Measurements from ENCODE around the gene COG1.

The COG1 gene

DNA sequence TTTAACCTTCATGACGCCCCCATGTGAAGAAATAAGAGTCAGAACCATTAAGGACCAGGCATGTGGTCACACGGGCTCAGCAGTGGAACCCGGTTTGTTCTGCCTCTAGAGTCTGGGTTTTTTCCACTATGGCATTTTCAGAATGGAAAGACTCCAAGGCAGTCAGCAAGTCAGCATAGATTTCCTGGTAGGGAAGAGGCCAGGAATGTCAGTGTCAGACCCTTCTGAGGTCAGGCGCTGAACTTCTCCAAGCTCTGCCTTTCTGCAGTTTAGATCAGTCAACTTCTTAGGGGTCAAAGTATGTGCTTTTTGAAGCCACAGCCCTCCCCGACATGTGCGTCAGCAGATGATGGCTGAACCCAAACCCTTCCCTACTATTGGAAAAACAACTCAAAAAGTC, 24.2 kb upstream of the COG1 start:
- no peak for DNase-seq (ENCODE audit: low read depth in 2 of 2)

DNA sequence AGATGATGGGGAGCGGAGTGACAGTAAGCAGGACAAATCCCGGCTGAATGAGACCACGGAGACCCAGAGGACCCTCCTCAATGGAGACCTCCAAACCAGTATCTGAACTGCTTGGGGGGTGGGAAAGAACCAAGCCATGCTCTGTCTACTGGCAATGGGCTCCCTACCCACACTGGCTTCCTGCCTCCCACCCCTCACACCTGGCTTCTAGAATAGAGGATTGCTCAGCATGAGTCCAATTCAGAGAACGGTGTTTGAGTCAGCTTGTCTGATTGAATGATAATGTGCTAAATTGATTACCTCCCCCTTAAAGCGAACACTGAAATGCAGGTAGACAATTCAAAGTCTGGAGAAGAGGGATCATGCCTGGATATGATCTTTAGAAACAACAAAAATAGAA, 22.5 kb upstream of the COG1 start:
- no peak for DNase-seq (ENCODE audit: low read depth in 2 of 2)

DNA sequence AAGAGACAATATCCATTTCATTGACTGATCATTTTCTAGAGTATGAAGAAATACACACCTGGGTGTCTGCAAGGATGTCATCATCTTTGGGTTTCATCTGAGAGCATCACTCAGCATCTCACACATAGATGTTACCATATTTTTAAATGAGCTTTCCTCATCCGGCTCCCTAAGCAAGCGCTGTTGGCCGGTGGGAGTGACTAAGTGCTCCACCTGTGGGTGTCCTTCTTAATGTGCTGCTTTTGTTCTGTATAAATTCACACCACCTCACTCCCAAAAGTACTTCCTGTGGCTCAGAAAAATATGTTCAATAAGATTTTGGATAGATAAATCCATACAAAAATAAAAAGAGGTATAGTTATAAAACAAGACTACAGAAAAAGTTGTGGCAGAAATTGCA, 20.6 kb upstream of the COG1 start:
- no peak for DNase-seq (ENCODE audit: low read depth in 2 of 2)

DNA sequence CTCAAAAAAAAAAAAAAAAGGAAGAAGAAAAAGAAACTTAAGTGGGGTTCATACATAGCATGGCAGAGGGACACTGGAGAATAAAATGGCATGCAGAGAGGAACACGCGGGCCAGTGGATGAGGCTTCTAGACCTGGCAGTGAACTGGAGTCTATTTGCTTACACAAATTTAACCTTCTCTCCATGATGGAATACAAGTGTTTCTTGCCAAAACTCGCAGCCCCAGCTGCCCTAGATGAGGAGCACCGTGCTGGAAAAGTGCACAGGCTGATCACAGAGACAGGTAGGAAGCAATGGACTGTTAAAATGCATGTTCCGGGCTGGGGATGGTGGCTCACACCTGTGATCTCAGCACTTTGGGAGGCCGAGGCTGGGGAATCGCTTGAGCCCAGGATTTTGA, 18.7 kb upstream of the COG1 start:
- DNase-seq (ENCODE audit: low read depth in 2 of 2): no peak

DNA sequence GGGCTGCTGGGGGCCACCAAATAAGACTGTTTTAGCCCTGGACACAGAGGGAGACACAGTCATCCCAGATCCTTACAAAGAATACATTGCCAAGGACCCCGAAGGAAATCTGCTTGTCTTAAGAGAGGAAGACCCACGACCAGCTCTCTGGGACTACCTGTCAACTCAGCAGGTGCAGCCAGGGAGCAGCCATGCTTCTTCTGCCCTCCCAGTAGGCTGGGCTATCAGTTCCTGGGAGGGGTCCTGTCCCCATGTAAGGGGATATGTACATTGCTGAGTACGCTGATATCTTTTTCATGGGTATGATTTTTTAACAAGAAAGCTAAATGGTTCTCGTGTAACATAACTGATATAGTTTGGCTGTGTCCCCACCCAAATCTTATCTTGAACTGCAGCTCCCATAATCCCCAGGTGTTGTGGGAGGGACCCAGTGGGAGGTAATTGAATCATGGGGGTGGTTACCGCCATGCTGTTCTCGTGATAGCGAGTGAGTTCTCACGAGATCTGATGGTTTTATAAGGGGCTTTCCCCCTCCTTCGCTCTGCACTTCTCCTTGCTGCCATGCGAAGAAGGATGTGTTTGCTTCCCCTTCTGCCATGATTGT, 16.8 kb upstream of the COG1 start:
- DNase-seq (ENCODE audit: low read depth in 2 of 2): no peak

DNA sequence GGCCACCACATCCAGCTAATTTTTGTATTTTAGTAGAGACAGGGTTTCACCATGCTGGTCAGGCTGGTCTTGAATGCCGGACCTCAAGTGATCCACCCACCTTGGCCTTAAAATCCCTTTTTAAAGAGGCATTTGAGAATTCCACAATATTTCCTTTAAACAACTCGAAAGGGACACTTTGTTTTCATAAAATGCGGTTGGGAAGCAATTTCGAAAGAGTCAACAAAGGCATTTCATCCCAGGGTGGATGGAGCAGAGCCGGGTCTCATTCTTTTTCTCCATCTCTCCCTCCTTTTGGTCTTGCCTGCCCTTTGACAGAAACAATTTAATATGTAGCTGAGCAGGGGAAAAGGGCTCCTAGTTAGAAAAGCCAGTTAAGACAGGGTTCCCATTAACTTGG, 13.5 kb upstream of the COG1 start:
- DNase-seq (ENCODE audit: low read depth in 2 of 2): no peak

DNA sequence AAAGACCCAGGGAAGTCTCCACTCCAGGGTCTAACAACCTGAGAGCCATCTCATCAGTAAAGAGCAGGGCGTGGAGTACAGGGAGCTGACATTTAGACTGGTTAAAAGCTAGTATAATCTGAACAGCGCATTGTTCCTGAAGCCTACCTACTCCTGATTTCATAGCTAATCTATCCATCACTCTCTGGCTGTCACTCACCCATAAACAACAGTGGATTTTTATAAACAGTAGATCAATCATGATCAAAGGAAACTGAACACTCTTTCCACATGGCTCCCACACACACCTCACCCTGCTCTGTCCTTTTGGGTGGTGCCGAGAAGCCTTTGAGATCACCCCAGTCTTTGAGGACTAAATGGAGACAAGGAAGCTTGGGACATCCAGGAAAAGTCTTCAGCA, 13.0 kb upstream of the COG1 start:
- no peak for DNase-seq (ENCODE audit: low read depth in 2 of 2)

DNA sequence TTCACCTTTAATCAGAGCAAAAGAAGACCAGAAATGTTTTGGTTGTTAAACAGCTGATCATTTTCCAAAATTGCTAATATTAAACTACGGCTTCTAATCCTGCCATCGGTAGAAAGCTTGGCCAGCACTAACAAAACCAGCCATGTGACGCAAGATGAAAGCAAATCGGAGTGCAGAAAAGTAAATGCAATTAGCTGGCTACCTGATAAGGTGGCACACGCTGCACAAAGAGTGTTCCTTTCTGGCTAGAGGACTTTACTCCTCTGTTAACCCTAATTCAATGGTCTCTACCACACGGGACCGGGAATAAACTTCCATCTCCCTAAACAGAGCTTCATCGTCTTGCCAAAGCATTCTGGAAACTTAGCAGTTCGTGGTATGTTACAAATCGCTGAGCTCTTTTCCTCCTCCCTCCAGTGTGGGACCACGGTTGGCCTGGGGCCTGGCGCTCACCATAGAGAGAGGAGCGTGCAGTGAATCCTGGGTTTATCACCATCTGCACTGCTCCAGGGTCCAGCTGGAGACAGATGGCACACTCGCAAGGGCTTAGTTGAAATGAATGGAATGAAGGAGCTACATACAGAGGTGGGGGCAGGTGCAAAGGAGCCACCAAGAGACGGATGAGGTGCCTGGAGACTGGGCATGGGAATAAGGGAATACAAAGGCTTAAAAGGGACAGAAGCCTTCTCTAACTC, 10.1 kb upstream of the COG1 start:
- no peak for DNase-seq (ENCODE audit: low read depth in 2 of 2)

DNA sequence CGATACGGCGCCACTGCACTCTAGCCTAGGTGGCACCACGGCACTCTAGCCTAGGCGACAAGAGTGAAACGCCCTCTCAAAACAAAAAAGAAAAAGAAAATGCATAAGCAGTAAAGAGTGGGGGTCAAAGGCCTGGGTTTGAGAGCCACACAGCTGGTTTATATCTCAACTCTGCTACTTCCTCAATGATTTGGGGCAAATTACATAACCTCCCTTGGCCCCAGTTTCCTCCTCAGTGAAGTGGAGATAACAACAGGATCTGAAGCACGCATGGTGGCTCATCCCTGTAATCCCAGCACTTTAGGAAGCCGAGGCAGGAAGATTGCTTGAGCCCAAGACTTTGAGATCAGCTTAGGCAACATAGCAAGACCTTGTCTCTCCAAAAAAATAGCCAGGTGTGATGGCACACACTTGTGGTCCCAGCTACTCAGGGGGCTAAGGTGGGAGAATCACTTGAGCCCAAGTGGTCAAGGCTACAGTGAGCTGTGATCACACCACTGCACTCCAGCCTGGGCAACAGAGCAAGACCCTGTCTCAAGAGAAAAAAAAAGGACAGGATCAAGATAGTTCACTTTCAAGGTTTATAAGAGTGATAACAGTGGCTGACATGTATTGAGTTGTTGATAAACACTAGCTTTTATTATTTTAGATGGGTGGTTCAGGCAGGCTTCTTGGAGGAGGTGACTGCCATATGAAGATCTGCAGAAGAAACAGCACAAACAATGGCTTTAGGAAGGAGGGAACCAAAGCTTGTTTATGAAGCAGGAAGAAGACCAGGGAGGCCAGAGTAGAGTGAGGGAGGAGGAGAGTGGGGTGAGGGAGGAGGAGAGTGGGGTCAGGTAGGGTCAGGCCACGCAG, 8.5 kb upstream of the COG1 start:
- DNase-seq (ENCODE audit: low read depth in 2 of 2): no peak

DNA sequence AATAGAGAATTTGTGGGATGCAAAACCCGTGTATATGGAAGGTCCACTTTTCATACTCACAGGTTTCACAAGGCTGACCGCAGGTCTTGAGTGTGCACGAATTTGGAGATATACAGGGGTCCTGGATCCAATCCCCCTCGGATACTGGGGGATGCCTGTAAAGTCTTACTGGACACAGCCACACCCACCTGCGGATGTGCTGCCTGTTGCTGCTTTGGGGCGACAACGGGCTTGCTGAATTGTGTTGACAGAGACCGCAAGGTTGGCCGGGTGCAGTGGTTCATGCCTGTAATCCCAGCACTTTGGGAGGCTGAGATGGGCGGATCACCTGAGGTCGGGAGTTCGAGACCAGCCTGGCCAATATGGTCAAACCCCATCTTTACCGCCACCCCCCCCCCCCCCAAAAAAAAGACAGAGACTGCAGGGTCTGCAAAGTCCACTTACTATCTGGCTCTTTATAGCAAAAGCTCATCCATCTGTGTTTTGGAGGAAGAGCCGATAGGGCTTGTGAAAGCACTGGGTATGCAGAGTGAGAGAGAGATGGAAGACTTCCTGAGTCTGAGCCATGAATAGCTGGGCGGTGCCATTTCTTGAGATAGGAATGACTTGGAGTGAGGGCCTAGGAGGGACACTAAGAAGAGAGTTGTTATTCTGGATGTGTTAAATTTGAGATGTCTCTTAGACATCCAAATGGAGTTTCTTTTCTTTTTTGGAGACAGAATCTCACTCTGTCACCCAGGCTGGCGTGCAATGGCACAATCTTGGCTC, 6.4 kb upstream of the COG1 start:
- no peak for DNase-seq (ENCODE audit: low read depth in 2 of 2)

DNA sequence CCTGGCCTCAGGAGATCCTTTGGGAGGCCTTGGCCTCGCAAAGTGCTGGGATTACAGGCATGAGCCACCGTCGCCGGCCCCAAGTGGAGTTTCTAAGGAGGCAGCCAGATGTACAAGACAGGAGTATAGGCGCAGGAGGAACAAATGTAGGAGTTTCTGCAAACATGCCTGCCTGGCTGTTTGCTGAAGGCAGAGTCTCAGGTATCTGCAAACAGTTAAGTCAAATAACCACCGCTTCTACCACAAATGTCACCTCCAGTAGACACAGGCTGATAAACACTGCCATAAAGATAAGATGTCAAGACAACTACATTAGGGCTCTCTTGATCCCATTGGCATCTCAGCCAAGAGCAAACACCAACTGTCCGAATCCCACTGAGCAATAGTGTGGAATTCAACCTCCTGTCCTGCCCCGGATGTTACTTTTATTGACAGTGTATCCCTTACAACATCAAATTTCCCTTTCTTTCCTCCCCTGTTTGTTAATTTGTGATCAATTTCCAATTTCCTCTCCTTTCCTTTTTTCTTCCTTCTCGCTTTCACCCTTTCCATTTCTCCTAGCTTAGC, 5.6 kb upstream of the COG1 start:
- no peak for DNase-seq (ENCODE audit: low read depth in 2 of 2)

DNA sequence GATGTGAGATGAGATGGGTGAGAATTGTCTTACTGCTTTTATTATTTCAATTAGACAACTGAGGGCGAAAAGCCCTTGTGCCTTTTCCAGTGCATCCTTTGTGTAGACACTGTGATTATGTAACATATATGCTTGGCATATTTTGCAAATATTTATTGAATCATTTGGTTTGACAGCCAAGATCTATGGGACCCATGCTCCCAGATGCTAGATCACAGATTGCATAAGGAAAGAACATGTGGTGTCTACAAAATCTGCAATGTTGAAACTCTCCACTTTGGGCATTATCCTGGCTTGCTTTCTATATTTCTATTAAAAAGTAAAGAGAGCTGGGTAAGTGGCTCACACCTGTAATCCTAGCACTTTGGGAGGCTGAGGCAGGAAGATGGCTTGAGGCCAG, 4.8 kb upstream of the COG1 start:
- no peak for DNase-seq (ENCODE audit: low read depth in 2 of 2)

DNA sequence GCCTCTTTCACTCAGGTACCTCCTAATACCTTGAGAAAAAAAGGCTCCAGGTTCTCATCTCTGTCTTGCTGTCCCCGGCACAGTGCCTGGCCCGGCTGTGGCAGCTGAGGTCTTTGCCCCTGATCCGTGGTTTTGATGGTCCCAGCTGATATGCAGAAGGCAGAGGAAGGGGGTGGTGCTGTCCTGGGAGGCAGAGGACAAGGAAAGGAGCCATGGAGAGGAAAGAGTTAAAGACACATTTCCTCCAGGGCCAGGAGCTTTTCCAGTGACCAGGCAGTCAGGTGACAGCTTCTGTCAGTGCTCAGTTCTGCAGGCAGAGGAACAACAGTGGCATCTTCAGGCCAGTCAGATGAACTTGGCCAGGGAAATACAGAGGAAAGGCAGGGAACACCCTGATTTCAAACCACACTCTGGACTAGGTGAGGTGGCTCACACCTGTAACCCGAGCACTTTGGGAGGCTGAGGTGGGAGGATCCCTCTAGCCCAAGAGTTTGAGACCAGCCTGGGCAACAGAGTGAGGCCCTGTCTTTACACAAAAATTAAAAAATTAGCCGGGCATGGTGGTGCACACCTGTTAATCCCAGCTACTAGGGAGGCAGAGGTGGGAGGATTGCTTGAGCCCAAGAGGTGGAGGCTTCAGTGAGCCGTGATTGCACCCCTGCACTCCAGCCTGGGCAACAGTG, 3.3 kb upstream of the COG1 start:
- no peak for DNase-seq (ENCODE audit: low read depth in 2 of 2)

DNA sequence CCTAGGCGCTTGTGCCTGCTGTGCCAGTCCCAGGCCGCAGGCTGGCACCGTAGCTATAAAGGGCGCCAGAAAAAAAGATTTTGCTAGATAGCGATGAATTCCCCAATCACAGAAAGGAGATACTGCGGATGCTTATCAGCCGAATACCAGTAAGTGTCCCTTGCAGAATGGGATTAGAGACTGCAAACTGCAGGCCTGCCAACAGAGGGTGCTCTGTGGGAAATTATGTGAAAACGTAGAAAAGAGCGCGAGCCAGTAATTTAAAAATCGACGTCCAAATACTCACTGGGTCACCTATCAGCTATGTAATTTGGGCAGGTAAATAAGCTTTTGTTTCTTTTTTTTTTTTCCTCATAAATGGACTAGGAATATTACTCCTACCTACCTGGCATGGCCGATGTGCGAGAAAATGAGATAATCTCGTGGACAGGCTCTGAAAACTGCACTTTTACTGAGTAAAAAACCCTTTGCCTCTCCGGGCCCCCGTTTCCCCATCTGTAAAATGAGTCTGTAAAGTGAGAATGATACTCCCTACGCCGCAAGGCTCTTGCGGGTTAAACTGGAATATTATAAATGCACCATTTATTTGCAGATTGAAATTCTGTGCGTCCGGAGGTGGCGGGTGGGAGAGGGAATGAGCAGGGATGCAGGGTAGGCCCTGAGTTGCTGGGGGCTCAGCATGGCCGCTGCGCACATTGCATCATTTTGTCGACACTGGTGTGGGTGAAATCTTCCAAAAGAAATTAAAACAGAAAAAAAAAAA, 1.2 kb upstream of the COG1 start:
- peak; percentile 18 to 55 for DNase-seq (ENCODE audit: low read depth in 2 of 2)

DNA sequence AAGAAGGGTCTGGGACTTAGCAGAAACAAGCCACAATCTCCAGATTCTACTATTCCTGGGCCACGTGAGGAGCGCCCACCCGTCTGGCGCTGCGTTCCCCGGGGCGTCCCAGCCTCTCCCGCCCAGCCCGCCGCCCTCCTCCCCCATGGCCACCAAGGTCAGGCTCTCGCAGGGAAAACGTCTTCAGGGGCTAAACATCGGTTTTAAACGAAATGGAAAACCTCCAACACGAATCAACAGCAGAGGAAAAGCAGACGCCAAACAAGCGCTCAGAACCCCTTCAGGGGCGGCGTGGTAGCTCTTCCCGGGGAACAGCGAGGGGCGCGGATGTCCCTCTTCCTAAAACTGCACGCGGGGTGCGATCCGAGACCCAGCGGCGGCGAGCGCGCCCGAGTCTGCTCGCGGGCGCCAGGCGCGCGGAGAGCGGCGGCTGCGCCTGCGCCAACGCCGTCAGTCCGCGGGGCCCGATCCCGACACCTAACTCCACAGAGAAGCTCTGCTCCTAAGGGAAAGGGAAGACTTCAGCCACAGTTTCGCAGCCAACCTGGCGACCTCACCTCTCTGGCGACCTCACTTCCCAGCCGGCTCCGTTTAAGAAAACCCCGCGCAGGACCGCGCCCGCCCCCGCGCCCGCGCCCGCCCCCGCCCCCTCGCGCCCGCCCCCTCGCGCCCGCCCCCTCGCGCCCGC, 505 bp upstream of the COG1 start:
- peak; percentile 56 to 57 for DNase-seq (ENCODE audit: low read depth in 2 of 2)

DNA sequence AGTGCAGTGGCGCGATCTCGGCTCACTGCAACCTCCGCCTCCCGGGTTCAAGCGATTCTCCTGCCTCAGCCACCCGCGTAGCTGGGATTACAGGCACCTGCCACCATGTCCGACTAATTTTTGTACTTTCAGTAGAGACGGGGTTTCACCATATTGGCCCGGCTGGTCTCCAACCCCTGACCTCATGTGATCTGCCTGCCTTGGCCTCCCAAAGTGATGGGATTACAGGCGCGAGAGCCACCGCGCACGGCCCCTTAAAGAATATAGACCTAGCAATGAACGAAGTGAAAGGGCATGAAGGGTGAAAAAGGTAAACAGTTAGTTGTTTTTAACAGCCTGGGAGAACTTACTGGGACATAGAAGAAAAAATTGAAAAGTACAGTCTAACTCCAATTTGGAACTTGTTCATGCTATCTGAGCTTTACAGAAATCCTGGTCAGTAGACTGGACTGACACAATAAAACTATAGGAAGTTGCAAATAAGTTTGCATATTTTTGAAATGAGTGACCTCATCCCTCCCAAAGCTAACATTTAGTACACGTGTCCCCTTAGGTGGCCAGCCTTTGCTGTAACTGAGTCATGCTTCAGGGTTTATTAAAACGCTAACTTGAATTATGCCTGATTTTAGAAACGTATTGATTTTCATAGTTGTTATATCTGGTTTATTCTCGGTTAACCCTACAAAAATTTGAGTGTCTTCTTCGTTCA, 1.8 kb downstream of the COG1 start:
- DNase-seq (ENCODE audit: low read depth in 2 of 2): no peak

DNA sequence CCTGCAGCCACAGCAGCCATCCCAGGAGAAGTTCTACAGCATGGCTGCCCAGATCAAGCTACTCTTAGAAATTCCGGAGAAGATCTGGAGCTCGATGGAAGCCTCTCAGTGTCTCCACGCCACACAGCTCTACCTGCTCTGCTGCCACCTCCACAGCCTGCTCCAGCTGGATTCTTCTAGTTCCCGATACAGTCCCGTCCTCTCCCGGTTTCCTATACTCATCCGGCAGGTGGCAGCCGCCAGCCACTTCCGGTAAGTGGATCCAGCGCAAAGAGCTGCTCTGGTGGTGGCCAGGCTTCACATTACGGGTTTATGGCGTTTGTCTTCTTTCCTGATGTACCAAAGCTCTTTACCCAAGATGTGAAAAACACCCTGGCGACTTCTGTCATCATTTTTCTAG, 3.6 kb downstream of the COG1 start:
- no peak for DNase-seq (ENCODE audit: low read depth in 2 of 2)

DNA sequence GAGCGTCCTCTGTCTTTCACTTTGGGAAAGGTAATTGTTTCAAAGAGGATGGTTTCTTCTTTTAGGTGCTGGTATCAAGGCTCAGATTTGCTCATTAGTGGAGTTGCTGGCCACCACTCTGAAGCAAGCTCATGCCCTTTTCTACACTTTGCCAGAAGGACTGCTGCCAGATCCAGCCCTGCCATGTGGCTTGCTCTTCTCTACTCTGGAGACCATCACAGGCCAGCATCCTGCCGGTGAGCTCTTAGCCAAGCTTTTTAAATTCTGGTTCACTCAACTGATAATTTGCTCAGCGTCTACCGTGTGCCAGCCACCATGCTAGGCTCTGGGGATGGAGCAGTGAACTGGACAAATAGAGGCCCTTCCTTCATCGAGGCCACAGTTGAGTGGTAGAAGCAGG, 4.3 kb downstream of the COG1 start:
- DNase-seq (ENCODE audit: low read depth in 2 of 2): no peak

DNA sequence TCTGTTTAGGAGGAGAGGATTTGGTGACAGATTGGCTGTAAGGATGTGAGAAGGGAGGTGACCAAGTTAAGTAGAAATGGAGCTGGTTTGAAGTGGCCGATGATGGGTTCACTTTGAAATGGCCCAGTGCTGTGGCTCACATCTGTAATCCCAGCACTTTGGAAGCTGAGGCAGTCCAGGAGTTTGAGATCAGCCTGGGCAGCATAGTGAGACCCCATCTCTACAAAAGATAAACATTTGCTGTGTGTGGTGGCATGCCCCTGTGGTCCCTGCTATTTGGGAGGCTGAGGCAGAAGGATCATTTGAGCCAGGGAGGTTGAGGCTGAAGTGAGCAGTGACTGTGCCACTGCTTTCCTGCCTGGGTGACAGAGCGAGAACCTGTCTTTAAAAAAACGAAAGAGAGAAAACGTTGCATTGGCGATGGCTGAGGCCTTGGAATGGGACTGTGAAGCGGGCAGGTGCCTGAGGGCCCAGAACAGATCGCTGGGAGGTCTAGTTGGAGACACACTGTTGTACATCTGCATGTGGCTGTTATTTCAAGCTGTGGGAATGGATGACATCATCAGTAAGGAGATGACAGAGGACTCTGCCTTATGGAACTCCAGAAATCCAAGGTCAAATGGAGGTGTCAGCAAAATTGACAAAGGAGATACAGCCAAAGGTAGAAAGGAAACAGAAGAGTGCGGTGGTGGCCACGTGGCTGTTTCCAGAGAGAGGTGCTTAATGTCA, 5.5 kb downstream of the COG1 start:
- DNase-seq (ENCODE audit: low read depth in 2 of 2): no peak

Measured in stimulated activated CD8-positive, alpha-beta memory T cell treated with anti-CD3 and anti-CD28 coated beads, Interleukin-2, amount 100 ng/mL, for 48 hours (primary cell).